Omental fat pad (tissue), 4 donors: ENCODE data around the gene TNFRSF9. TPM values are rescaled to one million over a fixed set of nuclear protein-coding genes. Genes with fewer than 3 reads are reported as not detected.
A peak's percentile ranks its signal among the peaks of the same experiment; 100 is the strongest.

Source experiments
- ATAC-seq: fragments of 150-250 bp; one replicate; pipeline ENCODE4 v1.9.1; 2016; ENCODE audit warnings: mild to moderate bottlenecking, moderate library complexity; ENCODE audit not compliant: low FRiP score
- DNase-seq: peaks from one replicate; pipeline ENCODE4 v3.0.0-alpha.2; 2019; ENCODE audit warnings: low spot score
- CTCF ChIP-seq, 3 donors: fragments of 450-650 bp; IDR thresholded peaks; one replicate each; pipeline ENCODE4 v1.5.1; 2016 to 2017; ENCODE audit warnings: antibody characterized with exemption in 3 of 3, mild to moderate bottlenecking in 3 of 3, moderate library complexity in 2 of 3
- total RNA-seq, 4 donors: library from RNA; depleted of rRNA; stranded (reverse); fragments of >200 nt; gene quantifications; one replicate each; pipeline ENCODE4 v1.1.0, GENCODE V29; 2016

TNFRSF9 gene
- total RNA-seq, 4 donors from 2014 or later: 0.44 to 1.1 (median 0.63) TPM

GRCh38 chr1:7943251-7943650 lies 2.6 kb upstream of the TNFRSF9 start:
- TF ChIP-seq CTCF (IDR thresholded peaks at IDR 0.05): no peak
- DNase-seq (no peak), ATAC-seq (no peak)

- TF ChIP-seq CTCF (IDR thresholded peaks at IDR 0.05): no peak
Observed at GRCh38 chr1:7942214-7942921, 1.7 kb upstream of the TNFRSF9 start.

GRCh38 chr1:7941437-7941793 lies 776 bp upstream of the TNFRSF9 start:
- no peak for ATAC-seq
- no peak for DNase-seq
- no peak for TF ChIP-seq CTCF (IDR thresholded peaks at IDR 0.05)

More at GRCh38 chr1:7942214-7942921, 1.7 kb upstream of the TNFRSF9 start:
- ATAC-seq (peak; percentile 55), DNase-seq (no peak)

- DNase-seq (no peak), ATAC-seq (no peak)
- TF ChIP-seq CTCF (IDR thresholded peaks at IDR 0.05): no peak
Observed at GRCh38 chr1:7940034-7940433, 605 bp downstream of the TNFRSF9 start.

- no peak for TF ChIP-seq CTCF (IDR thresholded peaks at IDR 0.05)
Observed at GRCh38 chr1:7938070-7938469, 2.6 kb downstream of the TNFRSF9 start.

GRCh38 chr1:7932524-7933138 lies 8.0 kb downstream of the TNFRSF9 start:
- TF ChIP-seq CTCF (IDR thresholded peaks at IDR 0.05): no peak
- DNase-seq (no peak), ATAC-seq (no peak)

More at GRCh38 chr1:7938070-7938469, 2.6 kb downstream of the TNFRSF9 start:
- DNase-seq (no peak), ATAC-seq (no peak)

GRCh38 chr1:7931446-7931812 lies 9.2 kb downstream of the TNFRSF9 start:
- no peak for TF ChIP-seq CTCF (IDR thresholded peaks at IDR 0.05)
- ATAC-seq: no peak
- no peak for DNase-seq
